Measurements from ENCODE around the gene PPP1R2B. TPM values are rescaled to one million over a fixed set of nuclear protein-coding genes. Genes with fewer than 3 reads are reported as not detected.
"Not testable (repeated sequence)": the region's sequence is repeated elsewhere in the genome, so short reads cannot be mapped to it uniquely, and the experiment has no call there.

Gene PPP1R2B
- total RNA-seq, 1 donor from 2014 or later: not detected

DNA sequence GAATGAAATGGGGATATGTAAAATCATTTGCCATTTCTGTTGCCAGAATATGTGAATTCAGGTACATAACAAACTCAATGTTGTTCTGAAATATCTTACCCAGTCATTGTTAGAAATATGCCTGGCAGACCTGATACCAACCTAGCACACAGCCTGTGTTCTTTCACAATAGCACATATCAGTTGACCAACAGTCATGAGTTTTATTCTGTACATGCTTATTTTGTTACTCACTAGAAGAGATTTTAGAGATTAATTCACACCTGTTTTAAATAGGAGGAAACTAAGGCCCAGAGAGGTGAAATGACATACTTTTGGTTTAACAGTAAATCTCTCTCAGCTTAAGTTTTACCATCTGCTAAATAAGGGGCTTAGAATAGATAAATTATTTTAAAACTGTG, 8.4 kb upstream of the PPP1R2B start:
- no peak overlapping the region for H3K27ac ChIP-seq (replicated peaks)
- no peaks in the 10 kb centered on the region for H3K36me3 ChIP-seq
- DNase-seq: no peak
- H3K4me1 ChIP-seq: no peaks in the 10 kb centered on the region
- TF ChIP-seq, protein P1, sequence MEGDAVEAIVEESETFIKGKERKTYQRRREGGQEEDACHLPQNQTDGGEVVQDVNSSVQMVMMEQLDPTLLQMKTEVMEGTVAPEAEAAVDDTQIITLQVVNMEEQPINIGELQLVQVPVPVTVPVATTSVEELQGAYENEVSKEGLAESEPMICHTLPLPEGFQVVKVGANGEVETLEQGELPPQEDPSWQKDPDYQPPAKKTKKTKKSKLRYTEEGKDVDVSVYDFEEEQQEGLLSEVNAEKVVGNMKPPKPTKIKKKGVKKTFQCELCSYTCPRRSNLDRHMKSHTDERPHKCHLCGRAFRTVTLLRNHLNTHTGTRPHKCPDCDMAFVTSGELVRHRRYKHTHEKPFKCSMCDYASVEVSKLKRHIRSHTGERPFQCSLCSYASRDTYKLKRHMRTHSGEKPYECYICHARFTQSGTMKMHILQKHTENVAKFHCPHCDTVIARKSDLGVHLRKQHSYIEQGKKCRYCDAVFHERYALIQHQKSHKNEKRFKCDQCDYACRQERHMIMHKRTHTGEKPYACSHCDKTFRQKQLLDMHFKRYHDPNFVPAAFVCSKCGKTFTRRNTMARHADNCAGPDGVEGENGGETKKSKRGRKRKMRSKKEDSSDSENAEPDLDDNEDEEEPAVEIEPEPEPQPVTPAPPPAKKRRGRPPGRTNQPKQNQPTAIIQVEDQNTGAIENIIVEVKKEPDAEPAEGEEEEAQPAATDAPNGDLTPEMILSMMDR (IDR thresholded peaks at IDR 0.05; ENCODE audit: borderline replicate concordance): no peak
- no peak overlapping the region for H3K4me3 ChIP-seq
- no peaks in the 10 kb centered on the region for H3K9me3 ChIP-seq (replicated peaks)
- H3K27me3 ChIP-seq (ENCODE audit: low read depth): no peaks in the 10 kb centered on the region
- intact Hi-C loops (cut with micrococcal nuclease): no loop called here

DNA sequence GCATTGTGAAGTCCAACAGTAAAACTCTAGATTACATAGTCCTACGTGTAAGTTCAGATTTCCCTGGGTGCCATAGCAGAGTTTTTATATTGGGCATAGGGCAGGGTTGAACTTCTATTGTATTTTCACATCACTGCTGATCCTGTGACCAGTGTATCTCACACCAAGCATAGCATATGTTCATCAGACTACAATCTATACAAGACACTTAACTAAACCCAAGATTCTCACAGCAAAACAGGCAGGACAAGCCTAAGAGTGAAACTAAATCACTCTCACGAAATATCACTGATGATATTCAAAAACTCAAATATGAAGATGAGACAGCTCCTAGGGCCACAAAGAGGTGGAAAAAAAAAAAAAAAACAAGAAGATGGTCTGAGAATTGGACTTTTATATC, 3.2 kb upstream of the PPP1R2B start:
- intact Hi-C loops (cut with micrococcal nuclease): no loop called here
- Histone ChIP-seq H3K4me1 (no peaks in the 10 kb centered on the region), H3K4me3 (no peak overlapping the region), H3K27me3 (ENCODE audit: low read depth) (peaks cover 24% of the 10 kb centered on the region), H3K9me3 (replicated peaks) (peaks cover 22% of the 10 kb centered on the region), H3K36me3 (no peaks in the 10 kb centered on the region), H3K27ac (replicated peaks) (no peak overlapping the region)
- DNase-seq: no peak
- TF ChIP-seq, protein P1 (IDR thresholded peaks at IDR 0.05; ENCODE audit: borderline replicate concordance): no peak

DNA sequence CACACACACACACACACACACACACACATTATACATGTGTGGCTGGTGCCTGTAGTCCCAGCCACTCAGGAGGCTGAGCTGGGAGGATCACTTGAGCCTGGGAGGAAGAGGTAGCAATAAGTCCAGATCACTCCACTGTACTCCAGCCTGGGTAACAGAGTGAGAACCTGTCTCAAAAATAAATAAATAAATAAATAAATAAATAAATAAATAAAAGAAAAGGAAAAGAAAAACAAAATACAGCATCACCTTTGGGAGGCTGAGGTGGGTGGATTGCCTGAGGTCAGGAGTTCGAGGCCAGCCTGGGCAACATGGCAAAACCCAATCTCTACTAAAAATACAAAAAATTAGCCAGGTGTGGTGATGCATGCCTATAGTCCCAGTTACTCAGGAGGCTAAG, 1.6 kb upstream of the PPP1R2B start:
- intact Hi-C loops (cut with micrococcal nuclease); H3K27ac ChIP-seq (replicated peaks); H3K4me1 ChIP-seq; H3K36me3 ChIP-seq; DNase-seq; H3K4me3 ChIP-seq: not testable (repeated sequence)
- Histone ChIP-seq H3K27me3 (ENCODE audit: low read depth) (peaks cover 24% of the 10 kb centered on the region), H3K9me3 (replicated peaks) (peaks cover 23% of the 10 kb centered on the region)

DNA sequence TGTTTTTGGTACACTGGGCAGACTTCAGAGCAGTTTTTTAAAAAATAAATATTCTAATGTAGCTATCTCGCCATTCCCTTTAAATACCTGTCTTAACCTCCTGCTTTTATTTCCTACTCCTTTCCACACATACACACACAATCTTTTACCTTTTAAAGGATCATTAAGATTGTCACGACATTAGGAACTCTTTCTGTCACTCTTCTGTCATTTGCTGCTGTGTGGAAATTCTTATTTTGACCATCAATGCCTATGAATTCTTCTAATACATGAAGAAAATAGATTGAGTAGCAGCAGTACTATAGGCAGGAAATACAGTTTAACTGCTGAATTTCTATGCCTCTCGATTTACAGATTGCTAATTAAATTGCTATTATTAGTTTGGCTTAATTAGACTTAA, 1.8 kb downstream of the PPP1R2B start:
- no peak overlapping the region for H3K4me3 ChIP-seq
- intact Hi-C loops (cut with micrococcal nuclease): no loop called here
- H3K27ac ChIP-seq (replicated peaks): no peak overlapping the region
- TF ChIP-seq, protein P1 (IDR thresholded peaks at IDR 0.05; ENCODE audit: borderline replicate concordance): no peak
- no peaks in the 10 kb centered on the region for H3K4me1 ChIP-seq
- no peaks in the 10 kb centered on the region for H3K36me3 ChIP-seq
- DNase-seq: no peak
- peaks cover 24% of the 10 kb centered on the region for H3K27me3 ChIP-seq (ENCODE audit: low read depth)
- H3K9me3 ChIP-seq (replicated peaks): peaks cover 47% of the 10 kb centered on the region

DNA sequence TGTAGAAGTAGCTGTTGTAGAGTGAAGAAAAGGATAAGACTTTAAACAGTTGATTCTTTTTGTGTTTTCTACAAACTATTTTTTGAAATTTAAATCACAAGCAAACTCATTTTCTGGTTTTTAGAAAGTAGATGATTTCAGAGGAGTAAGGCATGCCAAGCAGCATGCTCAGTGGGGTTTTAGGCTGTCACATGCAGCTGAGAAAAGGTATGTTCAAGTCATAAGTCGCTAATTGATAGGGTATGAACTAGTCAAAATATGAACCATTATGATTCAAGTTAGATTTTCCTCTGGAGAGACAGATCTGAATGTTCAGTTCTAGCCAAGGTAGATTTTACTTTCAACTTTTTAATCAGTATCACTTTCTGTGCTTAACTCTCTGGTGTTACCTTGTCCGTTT, 3.0 kb downstream of the PPP1R2B start:
- intact Hi-C loops (cut with micrococcal nuclease); H3K27ac ChIP-seq (replicated peaks): not testable (repeated sequence)
- H3K9me3 ChIP-seq (replicated peaks): peaks cover 39% of the 10 kb centered on the region

DNA sequence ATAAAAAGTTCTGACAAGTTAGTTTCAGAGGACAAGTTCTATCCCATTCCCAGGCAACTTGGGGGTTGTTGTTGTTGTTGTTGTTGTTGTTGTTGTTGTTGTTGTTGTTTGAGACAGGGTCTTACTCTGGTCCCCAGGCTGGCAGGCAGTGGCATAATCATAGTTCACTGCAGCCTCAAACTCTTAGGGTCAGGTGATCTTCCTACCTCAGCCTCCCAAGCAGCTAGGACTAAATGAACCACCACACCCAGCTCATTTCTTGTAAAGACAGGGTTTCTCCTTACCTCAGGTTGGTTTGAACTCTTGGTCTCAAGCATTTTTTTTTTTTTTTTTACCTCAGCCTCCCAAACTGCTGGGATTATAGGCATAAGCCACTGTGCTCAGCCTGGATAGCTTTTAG, 15.3 kb downstream of the PPP1R2B start:
- no peak for DNase-seq
- Histone ChIP-seq H3K27me3 (ENCODE audit: low read depth) (no peaks in the 10 kb centered on the region), H3K4me3 (no peak overlapping the region), H3K4me1 (no peaks in the 10 kb centered on the region), H3K36me3 (no peaks in the 10 kb centered on the region), H3K27ac (replicated peaks) (no peak overlapping the region), H3K9me3 (replicated peaks) (peaks cover 7% of the 10 kb centered on the region)
- TF ChIP-seq, protein P1 (IDR thresholded peaks at IDR 0.05; ENCODE audit: borderline replicate concordance): no peak
- intact Hi-C loops (cut with micrococcal nuclease): no loop called here

More for the DNA sequence above, 3.0 kb downstream of the PPP1R2B start:
- H3K27me3 ChIP-seq (ENCODE audit: low read depth): peaks cover 20% of the 10 kb centered on the region
- H3K4me1 ChIP-seq, DNase-seq, H3K4me3 ChIP-seq, H3K36me3 ChIP-seq: not testable (repeated sequence)

DNA sequence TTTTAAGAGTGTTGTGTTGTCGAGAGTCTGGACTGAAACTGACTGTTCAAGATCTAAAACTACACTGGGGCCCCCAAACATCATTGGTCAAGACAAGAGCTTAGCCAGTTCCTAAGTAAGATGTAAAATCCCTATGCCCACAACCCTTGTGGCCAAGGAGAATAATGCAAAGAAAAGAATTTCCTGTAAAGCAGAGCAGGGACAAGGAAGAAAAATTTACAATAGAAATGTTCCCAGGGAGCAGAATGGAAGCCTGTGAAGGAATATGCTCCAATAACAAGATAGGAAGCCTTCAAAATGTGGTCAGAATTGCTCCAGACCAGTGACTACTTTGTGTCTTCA, 20.4 kb downstream of the PPP1R2B start:
- Histone ChIP-seq H3K9me3 (replicated peaks) (peaks cover 31% of the 10 kb centered on the region), H3K4me3 (no peak overlapping the region), H3K27me3 (ENCODE audit: low read depth) (no peaks in the 10 kb centered on the region), H3K36me3 (no peaks in the 10 kb centered on the region), H3K4me1 (no peaks in the 10 kb centered on the region), H3K27ac (replicated peaks) (no peak overlapping the region)
- DNase-seq: no peak
- TF ChIP-seq, protein P1 (IDR thresholded peaks at IDR 0.05; ENCODE audit: borderline replicate concordance): no peak
- intact Hi-C loops (cut with micrococcal nuclease): no loop called here

Data from left ventricle myocardium inferior (tissue), 1 donor.